ENCODE data around the gene ZNF541.

DNA sequence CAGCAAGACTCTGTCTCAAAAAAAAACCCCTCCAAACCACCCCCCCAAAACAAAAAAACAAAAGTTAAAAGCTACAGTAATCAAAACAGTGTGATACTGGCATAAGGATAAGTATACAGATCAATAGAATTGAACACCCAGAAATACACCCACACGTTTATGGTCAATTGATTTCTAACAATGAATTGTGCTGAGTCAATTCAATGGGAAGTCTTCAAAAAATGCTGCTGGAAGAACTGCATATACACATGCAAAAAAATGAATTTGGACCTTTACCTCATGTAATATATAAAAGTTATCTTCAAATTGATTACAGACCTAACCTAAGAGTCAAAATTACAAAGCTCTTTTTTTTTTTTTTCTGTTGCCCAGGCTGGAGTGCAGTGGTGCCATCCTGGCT is 38.3 kb downstream of the ZNF541 start:
- TF ChIP-seq CTCF (IDR thresholded peaks at IDR 0.05) (no peak), POLR2A (IDR thresholded peaks at IDR 0.05) (no peak), POLR2AphosphoS5 (IDR thresholded peaks at IDR 0.05) (no peak)

Measured in upper lobe of left lung (tissue), 4 donors.